ENCODE results near the gene TMX3.

The TMX3 gene

GRCh38 chr18:68734308-68734707 lies 19.4 kb upstream of the TMX3 start:
- no peaks in the 10 kb centered on the region for H3K27me3 ChIP-seq (ENCODE audit: control insufficient read depth in 1 of 2, insufficient read depth in 2 of 2, low read length in 2 of 2)
- H3K36me3 ChIP-seq (ENCODE audit: control insufficient read depth in 2 of 2, insufficient read depth in 2 of 2, low read length in 2 of 2): no peaks in the 10 kb centered on the region
- no peak overlapping the region for H3K9ac ChIP-seq (ENCODE audit: low read length in 2 of 2)
- H3K4me3 ChIP-seq (ENCODE audit: low read length in 2 of 2): no peak overlapping the region
- H3K9me3 ChIP-seq (ENCODE audit: control insufficient read depth in 2 of 2, low read length in 2 of 2): no peaks in the 10 kb centered on the region
- H3K27ac ChIP-seq (ENCODE audit: low read length): no peak overlapping the region
- no peaks in the 10 kb centered on the region for H3K4me1 ChIP-seq (ENCODE audit: control insufficient read depth, insufficient read depth, low read length)

GRCh38 chr18:68733707-68734106 lies 18.8 kb upstream of the TMX3 start:
- Histone ChIP-seq H3K4me1 (ENCODE audit: control insufficient read depth, insufficient read depth, low read length) (no peaks in the 10 kb centered on the region), H3K4me3 (ENCODE audit: low read length in 2 of 2) (no peak overlapping the region)

GRCh38 chr18:68728081-68728700 lies 13.3 kb upstream of the TMX3 start:
- Histone ChIP-seq H3K9ac (ENCODE audit: low read length in 2 of 2) (no peak overlapping the region), H3K9me3 (ENCODE audit: control insufficient read depth in 2 of 2, low read length in 2 of 2) (no peaks in the 10 kb centered on the region), H3K4me1 (ENCODE audit: control insufficient read depth, insufficient read depth, low read length) (no peaks in the 10 kb centered on the region), H3K4me3 (ENCODE audit: low read length in 2 of 2) (no peak overlapping the region), H3K36me3 (ENCODE audit: control insufficient read depth in 2 of 2, insufficient read depth in 2 of 2, low read length in 2 of 2) (no peaks in the 10 kb centered on the region), H3K27ac (ENCODE audit: low read length) (no peak overlapping the region), H3K27me3 (ENCODE audit: control insufficient read depth in 1 of 2, insufficient read depth in 2 of 2, low read length in 2 of 2) (no peaks in the 10 kb centered on the region)

More at GRCh38 chr18:68733707-68734106, 18.8 kb upstream of the TMX3 start:
- H3K27me3 ChIP-seq (ENCODE audit: control insufficient read depth in 1 of 2, insufficient read depth in 2 of 2, low read length in 2 of 2): no peaks in the 10 kb centered on the region
- no peak overlapping the region for H3K9ac ChIP-seq (ENCODE audit: low read length in 2 of 2)
- no peaks in the 10 kb centered on the region for H3K9me3 ChIP-seq (ENCODE audit: control insufficient read depth in 2 of 2, low read length in 2 of 2)
- H3K27ac ChIP-seq (ENCODE audit: low read length): no peak overlapping the region
- no peaks in the 10 kb centered on the region for H3K36me3 ChIP-seq (ENCODE audit: control insufficient read depth in 2 of 2, insufficient read depth in 2 of 2, low read length in 2 of 2)

- H3K27ac ChIP-seq (ENCODE audit: low read length): no peak overlapping the region
- no peaks in the 10 kb centered on the region for H3K9me3 ChIP-seq (ENCODE audit: control insufficient read depth in 2 of 2, low read length in 2 of 2)
- no peaks in the 10 kb centered on the region for H3K27me3 ChIP-seq (ENCODE audit: control insufficient read depth in 1 of 2, insufficient read depth in 2 of 2, low read length in 2 of 2)
- H3K9ac ChIP-seq (ENCODE audit: low read length in 2 of 2): no peak overlapping the region
- no peaks in the 10 kb centered on the region for H3K36me3 ChIP-seq (ENCODE audit: control insufficient read depth in 2 of 2, insufficient read depth in 2 of 2, low read length in 2 of 2)
- no peaks in the 10 kb centered on the region for H3K4me1 ChIP-seq (ENCODE audit: control insufficient read depth, insufficient read depth, low read length)
- no peak overlapping the region for H3K4me3 ChIP-seq (ENCODE audit: low read length in 2 of 2)
Observed at GRCh38 chr18:68727506-68727905, 12.6 kb upstream of the TMX3 start.

- Histone ChIP-seq H3K9ac (ENCODE audit: low read length in 2 of 2) (no peak overlapping the region), H3K9me3 (ENCODE audit: control insufficient read depth in 2 of 2, low read length in 2 of 2) (no peaks in the 10 kb centered on the region), H3K27ac (ENCODE audit: low read length) (no peak overlapping the region), H3K4me1 (ENCODE audit: control insufficient read depth, insufficient read depth, low read length) (no peaks in the 10 kb centered on the region), H3K4me3 (ENCODE audit: low read length in 2 of 2) (no peak overlapping the region), H3K27me3 (ENCODE audit: control insufficient read depth in 1 of 2, insufficient read depth in 2 of 2, low read length in 2 of 2) (no peaks in the 10 kb centered on the region), H3K36me3 (ENCODE audit: control insufficient read depth in 2 of 2, insufficient read depth in 2 of 2, low read length in 2 of 2) (no peaks in the 10 kb centered on the region)
Observed at GRCh38 chr18:68725346-68725745, 10.4 kb upstream of the TMX3 start.

GRCh38 chr18:68724021-68724420 lies 9.1 kb upstream of the TMX3 start:
- no peak overlapping the region for H3K9ac ChIP-seq (ENCODE audit: low read length in 2 of 2)
- H3K27ac ChIP-seq (ENCODE audit: low read length): no peak overlapping the region
- H3K27me3 ChIP-seq (ENCODE audit: control insufficient read depth in 1 of 2, insufficient read depth in 2 of 2, low read length in 2 of 2): no peaks in the 10 kb centered on the region
- H3K4me1 ChIP-seq (ENCODE audit: control insufficient read depth, insufficient read depth, low read length): no peaks in the 10 kb centered on the region
- H3K9me3 ChIP-seq (ENCODE audit: control insufficient read depth in 2 of 2, low read length in 2 of 2): no peaks in the 10 kb centered on the region
- H3K4me3 ChIP-seq (ENCODE audit: low read length in 2 of 2): no peak overlapping the region
- no peaks in the 10 kb centered on the region for H3K36me3 ChIP-seq (ENCODE audit: control insufficient read depth in 2 of 2, insufficient read depth in 2 of 2, low read length in 2 of 2)

- Histone ChIP-seq H3K9me3 (ENCODE audit: control insufficient read depth in 2 of 2, low read length in 2 of 2) (no peaks in the 10 kb centered on the region), H3K36me3 (ENCODE audit: control insufficient read depth in 2 of 2, insufficient read depth in 2 of 2, low read length in 2 of 2) (no peaks in the 10 kb centered on the region), H3K27ac (ENCODE audit: low read length) (no peak overlapping the region), H3K27me3 (ENCODE audit: control insufficient read depth in 1 of 2, insufficient read depth in 2 of 2, low read length in 2 of 2) (no peaks in the 10 kb centered on the region), H3K9ac (ENCODE audit: low read length in 2 of 2) (no peak overlapping the region), H3K4me1 (ENCODE audit: control insufficient read depth, insufficient read depth, low read length) (no peaks in the 10 kb centered on the region), H3K4me3 (ENCODE audit: low read length in 2 of 2) (no peak overlapping the region)
Observed at GRCh38 chr18:68723539-68723938, 8.6 kb upstream of the TMX3 start.

- Histone ChIP-seq H3K27me3 (ENCODE audit: control insufficient read depth in 1 of 2, insufficient read depth in 2 of 2, low read length in 2 of 2) (no peaks in the 10 kb centered on the region), H3K9me3 (ENCODE audit: control insufficient read depth in 2 of 2, low read length in 2 of 2) (no peaks in the 10 kb centered on the region), H3K4me3 (ENCODE audit: low read length in 2 of 2) (no peak overlapping the region), H3K9ac (ENCODE audit: low read length in 2 of 2) (no peak overlapping the region), H3K36me3 (ENCODE audit: control insufficient read depth in 2 of 2, insufficient read depth in 2 of 2, low read length in 2 of 2) (no peaks in the 10 kb centered on the region), H3K4me1 (ENCODE audit: control insufficient read depth, insufficient read depth, low read length) (no peaks in the 10 kb centered on the region), H3K27ac (ENCODE audit: low read length) (no peak overlapping the region)
Observed at GRCh38 chr18:68722821-68723220, 7.9 kb upstream of the TMX3 start.

- Histone ChIP-seq H3K4me3 (ENCODE audit: low read length in 2 of 2) (peak overlapping the region; percentile 33 to 58), H3K9ac (ENCODE audit: low read length in 2 of 2) (peak overlapping the region; percentile 6 to 23), H3K27me3 (ENCODE audit: control insufficient read depth in 1 of 2, insufficient read depth in 2 of 2, low read length in 2 of 2) (no peaks in the 10 kb centered on the region)
Observed at GRCh38 chr18:68721681-68722583, 7.0 kb upstream of the TMX3 start.

GRCh38 chr18:68714366-68714711 lies 569 bp downstream of the TMX3 start:
- peak overlapping the region; percentile 69 to 86 for H3K9ac ChIP-seq (ENCODE audit: low read length in 2 of 2)
- no peaks in the 10 kb centered on the region for H3K9me3 ChIP-seq (ENCODE audit: control insufficient read depth in 2 of 2, low read length in 2 of 2)
- H3K36me3 ChIP-seq (ENCODE audit: control insufficient read depth in 2 of 2, insufficient read depth in 2 of 2, low read length in 2 of 2): peaks cover 11 to 12% of the 10 kb centered on the region in 2 donors
- H3K27ac ChIP-seq (ENCODE audit: low read length): peak overlapping the region; percentile 18
- peaks cover 7% of the 10 kb centered on the region for H3K4me1 ChIP-seq (ENCODE audit: control insufficient read depth, insufficient read depth, low read length)
- peak overlapping the region; percentile 97 to 99 for H3K4me3 ChIP-seq (ENCODE audit: low read length in 2 of 2)
- no peaks in the 10 kb centered on the region for H3K27me3 ChIP-seq (ENCODE audit: control insufficient read depth in 1 of 2, insufficient read depth in 2 of 2, low read length in 2 of 2)

More at GRCh38 chr18:68721681-68722583, 7.0 kb upstream of the TMX3 start:
- H3K36me3 ChIP-seq (ENCODE audit: control insufficient read depth in 2 of 2, insufficient read depth in 2 of 2, low read length in 2 of 2): no peaks in the 10 kb centered on the region
- peak overlapping the region; percentile 33 for H3K27ac ChIP-seq (ENCODE audit: low read length)
- H3K4me1 ChIP-seq (ENCODE audit: control insufficient read depth, insufficient read depth, low read length): no peaks in the 10 kb centered on the region
- no peaks in the 10 kb centered on the region for H3K9me3 ChIP-seq (ENCODE audit: control insufficient read depth in 2 of 2, low read length in 2 of 2)

- Histone ChIP-seq H3K27ac (ENCODE audit: low read length) (no peak overlapping the region), H3K36me3 (ENCODE audit: control insufficient read depth in 2 of 2, insufficient read depth in 2 of 2, low read length in 2 of 2) (peaks cover 11 to 13% of the 10 kb centered on the region in 2 donors), H3K4me1 (ENCODE audit: control insufficient read depth, insufficient read depth, low read length) (peaks cover 7% of the 10 kb centered on the region), H3K9me3 (ENCODE audit: control insufficient read depth in 2 of 2, low read length in 2 of 2) (no peaks in the 10 kb centered on the region), H3K4me3 (ENCODE audit: low read length in 2 of 2) (peak overlapping the region; percentile 97 to 99), H3K27me3 (ENCODE audit: control insufficient read depth in 1 of 2, insufficient read depth in 2 of 2, low read length in 2 of 2) (no peaks in the 10 kb centered on the region), H3K9ac (ENCODE audit: low read length in 2 of 2) (peak overlapping the region; percentile 69 to 86)
Observed at GRCh38 chr18:68713796-68714195, 1.1 kb downstream of the TMX3 start.

Data from stomach smooth muscle (tissue), 2 donors.